Gastrocnemius medialis (tissue), 4 donors: ENCODE measurements around the gene MARCHF11.

Source experiments
- CTCF ChIP-seq, 5 experiments: fragments of 450-650 bp in 3 of 5; fragments of 200-600 bp in 2 of 5; sonication (generic) in 2 of 5; IDR thresholded peaks in 4 of 5; conservative IDR thresholded peaks in 1 of 5; 1 replicate in 4 of 5; 2 replicates in 1 of 5; pipeline ENCODE4 v1.5.1; 2016 to 2019; ENCODE audit warnings: antibody characterized with exemption in 5 of 5, mild to moderate bottlenecking in 3 of 5, moderate library complexity in 3 of 5
- POLR2A ChIP-seq, 2 donors: fragments of 450-650 bp; IDR thresholded peaks; one replicate each; pipeline ENCODE4 v1.6.1; 2017; ENCODE audit warnings: antibody characterized with exemption in 2 of 2, mild to moderate bottlenecking in 2 of 2, moderate library complexity in 2 of 2

DNA sequence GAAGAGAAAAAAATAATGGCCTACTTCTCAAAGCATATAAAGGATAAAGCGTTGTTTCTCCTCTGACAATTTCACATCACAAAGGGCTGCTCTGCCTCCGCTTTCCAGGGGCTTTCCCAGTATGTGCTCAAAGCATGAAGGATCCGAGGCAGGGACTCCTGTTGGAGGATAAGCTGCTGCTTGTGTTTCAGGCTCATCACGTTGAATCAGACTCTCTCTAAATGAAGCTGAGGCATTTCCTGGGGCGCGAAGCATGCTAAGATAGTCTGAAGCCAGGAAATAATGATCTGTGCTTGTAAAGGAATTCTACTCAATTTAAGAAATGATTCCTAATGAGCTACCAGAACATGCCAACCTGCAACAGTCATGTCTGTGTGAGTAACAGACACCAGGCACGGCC lies 97.5 kb downstream of the MARCHF11 start:
- no peak for TF ChIP-seq CTCF (IDR thresholded peaks at IDR 0.05 in 4 of 5, conservative IDR thresholded peaks at IDR 0.05 in 1 of 5)
- TF ChIP-seq POLR2A (IDR thresholded peaks at IDR 0.05): no peak
